Endodermal cell (in vitro differentiated cells): ENCODE results near the gene GRID1. TPM values are rescaled to one million over a fixed set of nuclear protein-coding genes. Genes with fewer than 3 reads are reported as not detected.

Source experiments
- DNase-seq: peaks from one replicate; pipeline ENCODE4 v3.0.0-alpha.2; 2017
- H3K27ac ChIP-seq: 2 replicates; pipeline ENCODE4 v1.5.1; 2013; ENCODE audit warnings: mild to moderate bottlenecking, low read depth, low read length, moderate library complexity
- H3K27me3 ChIP-seq: 2 replicates; pipeline ENCODE4 v1.6.1; 2013; ENCODE audit warnings: mild to moderate bottlenecking, low read length, moderate library complexity; ENCODE audit not compliant: insufficient read depth, control insufficient read depth, poor library complexity, severe bottlenecking
- H3K36me3 ChIP-seq: 2 replicates; pipeline ENCODE4 v1.7.0; 2013; ENCODE audit warnings: mild to moderate bottlenecking, low read length, moderate library complexity; ENCODE audit not compliant: control insufficient read depth, insufficient read depth
- H3K4me1 ChIP-seq: one replicate; pipeline ENCODE4 v1.7.0; 2013; ENCODE audit warnings: low read length; ENCODE audit not compliant: control insufficient read depth, insufficient read depth
- H3K4me3 ChIP-seq: 2 replicates; pipeline ENCODE4 v1.5.1; 2013; ENCODE audit warnings: mild to moderate bottlenecking, low read length, moderate library complexity
- H3K9ac ChIP-seq: 2 replicates; pipeline ENCODE4 v1.6.1; 2013; ENCODE audit warnings: mild to moderate bottlenecking, low read length, moderate library complexity; ENCODE audit not compliant: poor library complexity, severe bottlenecking; ENCODE audit errors: extremely low read depth
- H3K9me3 ChIP-seq: 2 replicates; pipeline ENCODE4 v1.6.1; 2013; ENCODE audit warnings: mild to moderate bottlenecking, low read length, moderate library complexity; ENCODE audit not compliant: control insufficient read depth
- H3K27ac Mint-ChIP-seq: 2 replicates; pipeline ENCODE4 v1.8.0; 2020; ENCODE audit warnings: mixed read lengths
- H3K27me3 Mint-ChIP-seq: 2 replicates; pipeline ENCODE4 v1.8.0; 2021; ENCODE audit warnings: mild to moderate bottlenecking, mixed read lengths; ENCODE audit not compliant: insufficient read depth
- H3K36me3 Mint-ChIP-seq: 2 replicates; pipeline ENCODE4 v1.8.0; 2020; ENCODE audit warnings: low read depth, mixed read lengths
- H3K4me1 Mint-ChIP-seq: 2 replicates; pipeline ENCODE4 v1.8.0; 2020; ENCODE audit warnings: mixed read lengths
- H3K4me3 Mint-ChIP-seq: 2 replicates; pipeline ENCODE4 v1.8.0; 2020; ENCODE audit warnings: mild to moderate bottlenecking, moderate library complexity, mixed read lengths
- H3K9me3 Mint-ChIP-seq: 2 replicates; pipeline ENCODE4 v1.8.0; 2020; ENCODE audit warnings: mild to moderate bottlenecking, mixed read lengths
- CTCF ChIP-seq: fragments of 200-600 bp; sonication (generic); conservative IDR thresholded peaks from 2 replicates; pipeline ENCODE4 v1.5.0; 2021; ENCODE audit warnings: antibody characterized with exemption, mild to moderate bottlenecking
- WGBS, 2 experiments: methylation state at CpG; one replicate each; pipeline versions ENCODE4 v1.1.5 to v1.1.7; 2013; ENCODE audit warnings: missing lambda C conversion rate in 2 of 2, mixed read lengths in 1 of 2; ENCODE audit not compliant: insufficient coverage in 1 of 2, insufficient read length in 1 of 2; 5-methylcytosine and 5-hydroxymethylcytosine counted together
- total RNA-seq, 2 donors: library from RNA; stranded (reverse); fragmentation: NEBNext Ultra II Directional in 1 of 2; extraction: Animal tissue kit (Norgen Biotek cat#: 25700) in 1 of 2; gene quantifications; 2 replicates in 1 of 2; 3 replicates in 1 of 2; pipeline ENCODE4 v1.2.1, GENCODE V29; 2021

The GRID1 gene
- total RNA-seq, 2 donors from 2014 or later, result 0.13 to 0.53 TPM

- no peaks in the 10 kb centered on the region for H3K9me3 Mint-ChIP-seq
- peaks cover 5% of the 10 kb centered on the region for H3K27me3 Mint-ChIP-seq
- Histone ChIP-seq H3K36me3 (no peaks in the 10 kb centered on the region), H3K9ac (no peak overlapping the region), H3K9me3 (no peaks in the 10 kb centered on the region), H3K4me1 (no peaks in the 10 kb centered on the region), H3K27ac (no peak overlapping the region), H3K27me3 (no peaks in the 10 kb centered on the region), H3K4me3 (no peak overlapping the region)
- no peak overlapping the region for H3K4me3 Mint-ChIP-seq
- WGBS, 2 experiments, result 51 to 60% methylated on average over 8 to 11 of the region's 11 CpGs
- no peak overlapping the region for H3K27ac Mint-ChIP-seq
- H3K36me3 Mint-ChIP-seq, result no peaks in the 10 kb centered on the region
- H3K4me1 Mint-ChIP-seq, result no peaks in the 10 kb centered on the region
- TF ChIP-seq CTCF, result no peak
- DNase-seq, result peak; percentile 91
These were observed 163.3 kb downstream of the GRID1 start for GRCh38 chr10:86203162-86203905.

GRCh38 chr10:86202226-86202735, 164.3 kb downstream of the GRID1 start:
- no peaks in the 10 kb centered on the region for H3K4me1 ChIP-seq
- 88 to 94% methylated on average over 3 to 5 of the region's 5 CpGs for WGBS, 2 experiments

GRCh38 chr10:86200867-86201266, 165.7 kb downstream of the GRID1 start:
- H3K27me3 ChIP-seq, result no peaks in the 10 kb centered on the region
- Mint-ChIP-seq H3K27ac (no peak overlapping the region), H3K9me3 (no peaks in the 10 kb centered on the region), H3K4me1 (no peaks in the 10 kb centered on the region), H3K36me3 (no peaks in the 10 kb centered on the region), H3K27me3 (peaks cover 9% of the 10 kb centered on the region), H3K4me3 (no peak overlapping the region)
- H3K36me3 ChIP-seq, result no peaks in the 10 kb centered on the region
- DNase-seq, result no peak
- no peak overlapping the region for H3K4me3 ChIP-seq
- no peak overlapping the region for H3K9ac ChIP-seq
- no peaks in the 10 kb centered on the region for H3K9me3 ChIP-seq
- no peaks in the 10 kb centered on the region for H3K4me1 ChIP-seq
- no peak for TF ChIP-seq CTCF
- H3K27ac ChIP-seq, result no peak overlapping the region
- 83% methylated on average over 1 of the region's 1 CpG; no CpG with 5 or more reads in 1 of the 2 experiments for WGBS, 2 experiments

More at GRCh38 chr10:86202226-86202735, 164.3 kb downstream of the GRID1 start:
- H3K36me3 ChIP-seq, result no peaks in the 10 kb centered on the region
- no peak overlapping the region for H3K4me3 ChIP-seq
- peaks cover 4% of the 10 kb centered on the region for H3K27me3 Mint-ChIP-seq
- H3K9me3 Mint-ChIP-seq, result no peaks in the 10 kb centered on the region
- H3K27me3 ChIP-seq, result no peaks in the 10 kb centered on the region
- H3K9ac ChIP-seq, result no peak overlapping the region
- no peak for TF ChIP-seq CTCF
- H3K36me3 Mint-ChIP-seq, result no peaks in the 10 kb centered on the region
- no peaks in the 10 kb centered on the region for H3K9me3 ChIP-seq
- no peak overlapping the region for H3K4me3 Mint-ChIP-seq
- H3K27ac ChIP-seq, result no peak overlapping the region
- DNase-seq, result no peak
- no peak overlapping the region for H3K27ac Mint-ChIP-seq
- no peaks in the 10 kb centered on the region for H3K4me1 Mint-ChIP-seq
